Medulla oblongata (tissue), 1 donor: Measurements from ENCODE around the gene LGALS14.

Source experiments
- DNase-seq: peaks from one replicate; pipeline ENCODE4 v3.0.0-alpha.2; 2015; ENCODE audit errors: extremely low spot score

LGALS14 gene

DNA sequence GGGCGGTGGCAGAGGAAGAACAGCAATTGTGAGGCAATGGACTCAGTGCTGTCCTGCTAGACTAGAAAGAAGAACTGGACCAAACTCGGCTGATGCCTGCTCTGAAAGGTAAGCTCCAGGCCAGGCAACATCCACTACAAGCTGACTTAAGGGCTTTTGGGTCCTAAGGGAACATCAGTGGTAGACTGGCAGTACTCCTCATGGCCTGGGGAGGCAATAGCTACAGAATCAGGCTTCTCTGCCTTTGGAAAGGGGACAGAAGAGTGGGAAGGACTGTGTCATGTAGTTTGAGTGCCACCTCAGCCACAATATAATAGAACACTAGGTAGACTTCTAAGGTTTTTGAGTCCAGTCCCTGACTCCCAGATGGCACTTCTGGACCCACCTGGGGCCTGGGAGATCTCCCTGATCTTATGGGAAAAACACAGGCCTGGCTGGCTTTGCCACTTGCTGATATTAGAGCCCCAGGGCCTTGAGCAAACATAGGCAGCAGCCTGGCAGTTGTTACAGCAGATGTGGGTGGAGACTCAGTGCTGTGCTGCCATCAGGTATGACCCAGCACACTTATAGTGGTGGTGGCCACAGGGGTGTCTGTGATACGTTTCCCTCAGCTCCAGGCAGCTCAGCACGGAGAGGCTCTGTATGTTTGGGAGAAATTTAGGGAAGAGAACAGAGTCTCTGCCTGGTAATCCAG is 42.7 kb downstream of the LGALS14 start:
- DNase-seq = no peak

DNA sequence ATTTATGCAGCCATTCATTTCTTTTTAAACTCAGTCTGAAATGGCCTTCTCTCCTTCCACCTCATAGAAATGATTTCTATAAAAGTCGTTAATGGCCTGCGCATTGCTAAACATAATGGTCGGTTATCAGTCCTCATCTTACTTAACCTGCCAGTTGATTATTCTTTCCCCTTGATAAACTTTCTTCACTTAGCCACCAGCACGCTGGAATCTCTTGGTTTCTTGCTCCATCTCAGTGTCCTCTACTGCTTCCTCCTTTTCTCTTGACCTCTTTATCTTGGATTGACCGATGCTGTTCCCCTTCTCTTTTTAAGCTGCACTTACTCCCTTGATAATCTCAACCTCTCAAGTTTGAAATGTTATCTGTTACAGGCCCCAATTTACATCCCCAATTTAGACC is 45.7 kb downstream of the LGALS14 start:
- no peak for DNase-seq

DNA sequence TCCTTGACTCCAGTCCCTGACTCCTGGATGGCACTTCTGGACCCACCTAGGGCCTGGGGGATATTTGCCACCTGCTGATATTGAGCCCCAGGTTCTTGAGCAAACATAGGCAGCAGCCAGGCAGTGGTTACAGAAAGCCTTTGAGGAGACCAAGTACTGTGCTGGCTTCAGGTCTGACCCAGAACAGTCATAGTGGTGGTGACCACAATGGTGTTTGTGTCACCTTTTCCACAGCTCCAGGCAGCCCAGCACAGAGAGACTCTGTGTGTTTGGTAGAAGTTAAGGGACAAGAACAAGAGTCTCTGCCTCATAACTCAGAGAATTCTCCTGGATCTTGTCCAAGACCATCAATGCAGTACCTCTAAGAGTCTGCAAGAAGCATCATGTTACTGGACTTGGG is 48.1 kb downstream of the LGALS14 start:
- no peak for DNase-seq

DNA sequence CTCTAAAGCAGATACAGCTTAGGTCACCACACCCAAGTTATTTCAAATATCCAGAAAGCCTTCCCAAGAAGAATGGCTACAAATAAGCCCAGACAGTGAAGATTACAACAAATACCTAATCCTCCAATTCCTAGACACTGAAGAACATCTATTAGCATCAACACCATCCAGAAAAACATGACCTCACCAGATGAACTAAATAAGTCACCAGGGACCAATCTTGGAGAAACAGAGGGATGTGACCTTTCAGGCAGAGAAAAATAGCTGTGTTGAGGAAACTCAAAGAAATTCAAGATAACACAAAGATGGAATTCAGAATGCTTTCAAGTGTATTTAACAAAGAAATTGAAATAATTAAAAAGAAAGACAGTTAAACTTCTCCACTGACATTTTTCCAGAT is 48.5 kb downstream of the LGALS14 start:
- no peak for DNase-seq

DNA sequence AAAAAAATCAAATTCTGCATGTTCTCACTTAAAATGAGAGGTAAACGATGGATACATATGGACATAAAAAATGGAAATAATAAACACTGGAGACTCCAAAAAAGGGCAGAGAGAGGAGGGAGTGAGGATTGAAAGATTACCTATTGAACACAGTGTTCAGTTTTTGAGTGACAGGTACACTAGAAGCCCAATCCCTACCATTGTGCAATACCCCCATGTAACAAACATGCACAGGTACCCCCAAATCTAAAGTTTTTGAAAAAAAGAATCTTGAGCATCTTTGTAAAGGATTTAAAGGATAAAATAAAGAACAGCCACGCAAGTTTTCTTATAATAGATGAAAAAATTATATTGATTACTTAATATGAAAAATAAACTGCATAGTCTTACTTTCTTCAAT is 50.3 kb downstream of the LGALS14 start:
- no peak for DNase-seq

DNA sequence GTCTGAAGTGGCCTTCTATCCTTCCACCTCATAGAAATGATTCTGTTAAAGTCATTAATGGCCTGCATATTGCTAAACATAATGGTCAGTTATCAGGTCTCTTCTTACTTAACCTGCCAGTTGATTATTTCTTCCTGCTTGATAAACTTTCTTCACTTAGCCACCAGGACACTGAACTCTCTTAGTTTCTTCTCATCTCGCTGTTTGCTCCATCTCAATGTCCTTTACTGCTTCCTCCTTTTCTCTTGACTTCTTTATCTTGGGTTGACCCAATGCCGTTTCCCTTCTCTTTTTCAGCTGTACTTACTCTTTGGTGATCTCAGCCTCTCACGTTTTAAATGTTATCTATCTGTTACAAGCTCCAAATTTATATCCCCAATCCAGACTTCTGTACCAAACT is 50.7 kb downstream of the LGALS14 start:
- no peak for DNase-seq
